WTC11 (cell line): ENCODE results near the gene FAM133A. TPM values are rescaled to one million over a fixed set of nuclear protein-coding genes. Genes with fewer than 3 reads are reported as not detected.

Source experiments
- ATAC-seq: fragments of 200-7000 bp; cut with Tn5 transposase; 2 replicates; pipeline ENCODE4 v1.10.0; 2021; ENCODE audit warnings: mild to moderate bottlenecking, moderate library complexity
- Bru-seq: library from RNA; stranded (reverse); fragments of 400-500 nt; gene quantifications from one replicate; lab custom pipeline; 2021; lab: Mats Ljungman, UMichigan
- CTCF ChIA-PET: fragments of 300-600 bp; sonication (Branson Sonifier 250); formaldehyde crosslinking; loops from one replicate; lab custom pipeline; 2021; ENCODE audit warnings: antibody characterized with exemption; lab: Charles Lee
- POLR2A ChIA-PET: fragments of 350-600 bp; sonication (Branson Sonifier 250); formaldehyde crosslinking; loops from one replicate; lab custom pipeline; 2021; ENCODE audit warnings: antibody characterized with exemption; lab: Charles Lee
- DNase-seq: peaks from one replicate; pipeline ENCODE4 v3.0.0; 2021; ENCODE audit warnings: low spot score
- H3K27ac Mint-ChIP-seq: 2 replicates; pipeline ENCODE4 v1.8.0; 2021; ENCODE audit warnings: mixed read lengths
- H3K27me3 Mint-ChIP-seq: 2 replicates; pipeline ENCODE4 v1.8.0; 2021; ENCODE audit warnings: low read depth, mild to moderate bottlenecking, moderate library complexity, mixed read lengths
- H3K36me3 Mint-ChIP-seq: 2 replicates; pipeline ENCODE4 v1.8.0; 2021; ENCODE audit warnings: mixed read lengths
- H3K4me1 Mint-ChIP-seq: 2 replicates; pipeline ENCODE4 v1.8.0; 2022; ENCODE audit warnings: mixed read lengths
- H3K4me3 Mint-ChIP-seq: 2 replicates; pipeline ENCODE4 v1.8.0; 2021; ENCODE audit warnings: mild to moderate bottlenecking, moderate library complexity, mixed read lengths
- H3K9me3 Mint-ChIP-seq: 2 replicates; pipeline ENCODE4 v1.8.0; 2021; ENCODE audit warnings: mixed read lengths
- FOXJ3 ChIP-seq: sonication (generic); formaldehyde crosslinking; IDR thresholded peaks from 2 replicates; pipeline ENCODE4 v1.9.0; 2021; ENCODE audit warnings: missing genetic modification reagents, mild to moderate bottlenecking, borderline replicate concordance
- IRF2 ChIP-seq: sonication (generic); formaldehyde crosslinking; IDR thresholded peaks from 2 replicates; pipeline ENCODE4 v1.8.0; 2022; ENCODE audit warnings: low read depth, missing genetic modification reagents, borderline replicate concordance
- NFATC4 ChIP-seq: fragments of 250-450 bp; sonication (Bioruptor Pico); IDR thresholded peaks from 2 replicates; pipeline ENCODE4 v1.9.0; 2021; ENCODE audit warnings: mild to moderate bottlenecking
- OVOL2 ChIP-seq: fragments of 250-450 bp; sonication (Bioruptor Pico); IDR thresholded peaks from 2 replicates; pipeline ENCODE4 v1.9.0; 2021; ENCODE audit warnings: mild to moderate bottlenecking, borderline replicate concordance
- SMAD3 ChIP-seq: sonication (generic); formaldehyde crosslinking; IDR thresholded peaks from 2 replicates; pipeline ENCODE4 v1.8.0; 2022; ENCODE audit warnings: missing genetic modification reagents, mild to moderate bottlenecking, borderline replicate concordance
- TCF7 ChIP-seq: sonication (generic); formaldehyde crosslinking; IDR thresholded peaks from 2 replicates; pipeline ENCODE4 v1.8.0; 2022; ENCODE audit warnings: mild to moderate bottlenecking, low read depth, missing genetic modification reagents, moderate library complexity
- ZNF219 ChIP-seq: sonication (generic); formaldehyde crosslinking; IDR thresholded peaks from 2 replicates; pipeline ENCODE4 v1.8.0; 2023; ENCODE audit warnings: missing genetic modification reagents, mild to moderate bottlenecking, borderline replicate concordance
- ZNF263 ChIP-seq: sonication (generic); formaldehyde crosslinking; IDR thresholded peaks from 2 replicates; pipeline ENCODE4 v1.8.1; 2022; ENCODE audit warnings: low read depth, mild to moderate bottlenecking, moderate library complexity, missing genetic modification reagents
- long read RNA-seq, 3 experiments: library from RNA in 1 of 3; library from capped mRNA in 1 of 3; library from polyadenylated mRNA in 1 of 3; unstranded in 2 of 3; stranded (forward) in 1 of 3; transcript quantifications; one replicate each; pipeline ENCODE4 v2.0.0, GENCODE V29; 2021
- total RNA-seq: library from RNA; stranded (reverse); gene quantifications from 3 replicates; pipeline ENCODE4 v1.2.3, GENCODE V29; 2021
- TF ChIP-seq, protein P1 (sequence below): sonication (generic); formaldehyde crosslinking; IDR thresholded peaks from 2 replicates; pipeline ENCODE4 v1.8.1; 2023; ENCODE audit warnings: mild to moderate bottlenecking, missing genetic modification reagents, borderline replicate concordance
- TF ChIP-seq, protein P2 (sequence below): sonication (generic); formaldehyde crosslinking; IDR thresholded peaks from 2 replicates; pipeline ENCODE4 v1.8.1; 2022; ENCODE audit warnings: low read depth, mild to moderate bottlenecking, moderate library complexity, missing genetic modification reagents, borderline replicate concordance
- TF ChIP-seq, protein P3 (sequence below): sonication (generic); formaldehyde crosslinking; conservative IDR thresholded peaks from 2 replicates; pipeline ENCODE4 v1.8.1; 2023; ENCODE audit warnings: mild to moderate bottlenecking, low read depth, missing genetic modification reagents, moderate library complexity
- TF ChIP-seq, protein P4 (sequence below): fragments of 250-450 bp; sonication (Bioruptor Pico); IDR thresholded peaks from 2 replicates; pipeline ENCODE4 v1.9.0; 2021; ENCODE audit warnings: moderate library complexity, mild to moderate bottlenecking, inconsistent platforms, borderline replicate concordance

The FAM133A gene
- total RNA-seq (0.16 to 0.33 TPM (median 0.30 TPM) in 3 replicates), Bru-seq, nascent RNA (percentile 27 among the genes with signal in this experiment)
- long read RNA-seq, experiment 1, partial matches to known transcripts = 1 of 4 reads
- long read RNA-seq, experiment 1, other reads (novel, unspliced or antisense) = 3 of 4 reads
- long read RNA-seq, experiment 2 = 0 reads
- long read RNA-seq, experiment 3 = 0 reads

DNA sequence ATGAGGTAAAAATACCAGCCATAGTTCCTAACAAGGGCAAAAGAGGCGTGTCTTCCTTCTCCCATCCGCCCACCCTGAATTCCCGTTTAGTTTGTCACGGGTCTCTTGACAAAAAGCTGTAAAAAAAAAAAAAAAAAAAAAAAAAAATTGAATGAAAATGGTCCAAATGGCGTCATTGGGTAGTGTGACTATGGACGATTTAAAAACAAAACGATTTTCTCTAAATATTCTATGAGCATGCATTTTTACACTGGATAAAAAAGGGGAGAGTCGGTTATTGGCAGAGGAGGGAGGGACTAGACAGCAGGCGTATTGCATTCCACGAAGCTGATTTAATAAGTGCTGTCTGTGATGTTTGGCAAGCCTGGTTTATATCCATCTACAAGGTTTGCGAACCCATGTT is at the start of gene FAM133A:
Gene FAM133A (plus strand): TSS at position 338 of the 403 bp plus-strand sequence. CDS start 35,214 bp downstream, outside the sequence.
- no peaks in the 10 kb centered on the region; the same call in 1 of the 2 replicates for H3K27me3 Mint-ChIP-seq
- no peaks in the 10 kb centered on the region for H3K9me3 Mint-ChIP-seq
- POLR2A ChIA-PET = interaction anchor here (0.6 to 0.7 kb wide), 2 partner anchors 16 to 89 kb away, joined by 3 read pairs; no protein-coding TSS in a partner anchor
- H3K27ac Mint-ChIP-seq = peak within 1 kb of the TSS; percentile 53; the same call in 1 of the 2 replicates
- H3K4me3 Mint-ChIP-seq = peak within 1 kb of the TSS; percentile 94
- TF ChIP-seq FOXJ3 (no peak), NFATC4 (CRISPR knock-in tag) (no peak)
- peaks cover 3% of the 10 kb centered on the region; the same call in 1 of the 2 replicates for H3K36me3 Mint-ChIP-seq
- no peak; the same call in 1 of the 2 replicates for ATAC-seq
- peaks cover 15% of the 10 kb centered on the region for H3K4me1 Mint-ChIP-seq
- CTCF ChIA-PET = no interaction called here
- no peak for DNase-seq

DNA sequence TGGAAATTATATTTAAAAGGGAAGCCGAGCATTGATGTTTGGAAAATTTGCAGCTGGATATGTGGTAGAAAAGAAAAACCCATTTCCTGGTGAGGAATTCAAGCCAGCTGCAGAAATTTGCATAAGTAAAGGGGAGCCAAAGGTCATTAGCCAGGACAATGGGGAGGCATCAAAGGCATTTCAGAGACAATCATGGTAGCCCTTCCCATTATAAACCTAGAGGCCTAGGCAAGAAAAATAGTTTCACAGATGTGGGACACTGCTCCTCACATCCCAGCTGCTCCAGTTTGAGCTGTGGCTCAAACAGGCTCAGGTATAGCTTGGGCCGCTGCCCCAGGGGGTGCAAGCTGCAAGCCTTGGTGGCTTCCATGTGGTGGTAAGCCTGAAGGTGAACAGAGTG is 36.4 kb upstream of the FAM133A start:
- Mint-ChIP-seq H3K4me1 (peaks cover 13% of the 10 kb centered on the region), H3K27ac (no peak overlapping the region), H3K27me3 (no peaks in the 10 kb centered on the region), H3K9me3 (peaks cover 31% of the 10 kb centered on the region), H3K36me3 (peaks cover 24% of the 10 kb centered on the region)
- CTCF ChIA-PET = no interaction called here
- POLR2A ChIA-PET = no interaction called here
- ATAC-seq (peak; percentile 75), DNase-seq (no peak)
- TF ChIP-seq, protein P1, sequence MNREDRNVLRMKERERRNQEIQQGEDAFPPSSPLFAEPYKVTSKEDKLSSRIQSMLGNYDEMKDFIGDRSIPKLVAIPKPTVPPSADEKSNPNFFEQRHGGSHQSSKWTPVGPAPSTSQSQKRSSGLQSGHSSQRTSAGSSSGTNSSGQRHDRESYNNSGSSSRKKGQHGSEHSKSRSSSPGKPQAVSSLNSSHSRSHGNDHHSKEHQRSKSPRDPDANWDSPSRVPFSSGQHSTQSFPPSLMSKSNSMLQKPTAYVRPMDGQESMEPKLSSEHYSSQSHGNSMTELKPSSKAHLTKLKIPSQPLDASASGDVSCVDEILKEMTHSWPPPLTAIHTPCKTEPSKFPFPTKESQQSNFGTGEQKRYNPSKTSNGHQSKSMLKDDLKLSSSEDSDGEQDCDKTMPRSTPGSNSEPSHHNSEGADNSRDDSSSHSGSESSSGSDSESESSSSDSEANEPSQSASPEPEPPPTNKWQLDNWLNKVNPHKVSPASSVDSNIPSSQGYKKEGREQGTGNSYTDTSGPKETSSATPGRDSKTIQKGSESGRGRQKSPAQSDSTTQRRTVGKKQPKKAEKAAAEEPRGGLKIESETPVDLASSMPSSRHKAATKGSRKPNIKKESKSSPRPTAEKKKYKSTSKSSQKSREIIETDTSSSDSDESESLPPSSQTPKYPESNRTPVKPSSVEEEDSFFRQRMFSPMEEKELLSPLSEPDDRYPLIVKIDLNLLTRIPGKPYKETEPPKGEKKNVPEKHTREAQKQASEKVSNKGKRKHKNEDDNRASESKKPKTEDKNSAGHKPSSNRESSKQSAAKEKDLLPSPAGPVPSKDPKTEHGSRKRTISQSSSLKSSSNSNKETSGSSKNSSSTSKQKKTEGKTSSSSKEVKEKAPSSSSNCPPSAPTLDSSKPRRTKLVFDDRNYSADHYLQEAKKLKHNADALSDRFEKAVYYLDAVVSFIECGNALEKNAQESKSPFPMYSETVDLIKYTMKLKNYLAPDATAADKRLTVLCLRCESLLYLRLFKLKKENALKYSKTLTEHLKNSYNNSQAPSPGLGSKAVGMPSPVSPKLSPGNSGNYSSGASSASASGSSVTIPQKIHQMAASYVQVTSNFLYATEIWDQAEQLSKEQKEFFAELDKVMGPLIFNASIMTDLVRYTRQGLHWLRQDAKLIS (CRISPR knock-in tag) = no peak
- TF ChIP-seq OVOL2 (no peak), IRF2 (no peak), SMAD3 (CRISPR knock-in tag) (no peak), ZNF219 (no peak)
- TF ChIP-seq, protein P2, sequence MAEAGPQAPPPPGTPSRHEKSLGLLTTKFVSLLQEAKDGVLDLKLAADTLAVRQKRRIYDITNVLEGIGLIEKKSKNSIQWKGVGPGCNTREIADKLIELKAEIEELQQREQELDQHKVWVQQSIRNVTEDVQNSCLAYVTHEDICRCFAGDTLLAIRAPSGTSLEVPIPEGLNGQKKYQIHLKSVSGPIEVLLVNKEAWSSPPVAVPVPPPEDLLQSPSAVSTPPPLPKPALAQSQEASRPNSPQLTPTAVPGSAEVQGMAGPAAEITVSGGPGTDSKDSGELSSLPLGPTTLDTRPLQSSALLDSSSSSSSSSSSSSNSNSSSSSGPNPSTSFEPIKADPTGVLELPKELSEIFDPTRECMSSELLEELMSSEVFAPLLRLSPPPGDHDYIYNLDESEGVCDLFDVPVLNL (CRISPR knock-in tag) = no peak
- TF ChIP-seq, protein P3, sequence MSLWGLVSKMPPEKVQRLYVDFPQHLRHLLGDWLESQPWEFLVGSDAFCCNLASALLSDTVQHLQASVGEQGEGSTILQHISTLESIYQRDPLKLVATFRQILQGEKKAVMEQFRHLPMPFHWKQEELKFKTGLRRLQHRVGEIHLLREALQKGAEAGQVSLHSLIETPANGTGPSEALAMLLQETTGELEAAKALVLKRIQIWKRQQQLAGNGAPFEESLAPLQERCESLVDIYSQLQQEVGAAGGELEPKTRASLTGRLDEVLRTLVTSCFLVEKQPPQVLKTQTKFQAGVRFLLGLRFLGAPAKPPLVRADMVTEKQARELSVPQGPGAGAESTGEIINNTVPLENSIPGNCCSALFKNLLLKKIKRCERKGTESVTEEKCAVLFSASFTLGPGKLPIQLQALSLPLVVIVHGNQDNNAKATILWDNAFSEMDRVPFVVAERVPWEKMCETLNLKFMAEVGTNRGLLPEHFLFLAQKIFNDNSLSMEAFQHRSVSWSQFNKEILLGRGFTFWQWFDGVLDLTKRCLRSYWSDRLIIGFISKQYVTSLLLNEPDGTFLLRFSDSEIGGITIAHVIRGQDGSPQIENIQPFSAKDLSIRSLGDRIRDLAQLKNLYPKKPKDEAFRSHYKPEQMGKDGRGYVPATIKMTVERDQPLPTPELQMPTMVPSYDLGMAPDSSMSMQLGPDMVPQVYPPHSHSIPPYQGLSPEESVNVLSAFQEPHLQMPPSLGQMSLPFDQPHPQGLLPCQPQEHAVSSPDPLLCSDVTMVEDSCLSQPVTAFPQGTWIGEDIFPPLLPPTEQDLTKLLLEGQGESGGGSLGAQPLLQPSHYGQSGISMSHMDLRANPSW (CRISPR knock-in tag) = no peak
- TF ChIP-seq, protein P4, sequence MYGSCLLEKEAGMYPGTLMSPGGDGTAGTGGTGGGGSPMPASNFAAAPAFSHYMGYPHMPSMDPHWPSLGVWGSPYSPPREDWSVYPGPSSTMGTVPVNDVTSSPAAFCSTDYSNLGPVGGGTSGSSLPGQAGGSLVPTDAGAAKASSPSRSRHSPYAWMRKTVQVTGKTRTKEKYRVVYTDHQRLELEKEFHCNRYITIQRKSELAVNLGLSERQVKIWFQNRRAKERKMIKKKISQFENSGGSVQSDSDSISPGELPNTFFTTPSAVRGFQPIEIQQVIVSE (CRISPR knock-in tag) = no peak
- TF ChIP-seq, all 79 proteins: peak for 0
- H3K4me3 Mint-ChIP-seq = no peak overlapping the region

DNA sequence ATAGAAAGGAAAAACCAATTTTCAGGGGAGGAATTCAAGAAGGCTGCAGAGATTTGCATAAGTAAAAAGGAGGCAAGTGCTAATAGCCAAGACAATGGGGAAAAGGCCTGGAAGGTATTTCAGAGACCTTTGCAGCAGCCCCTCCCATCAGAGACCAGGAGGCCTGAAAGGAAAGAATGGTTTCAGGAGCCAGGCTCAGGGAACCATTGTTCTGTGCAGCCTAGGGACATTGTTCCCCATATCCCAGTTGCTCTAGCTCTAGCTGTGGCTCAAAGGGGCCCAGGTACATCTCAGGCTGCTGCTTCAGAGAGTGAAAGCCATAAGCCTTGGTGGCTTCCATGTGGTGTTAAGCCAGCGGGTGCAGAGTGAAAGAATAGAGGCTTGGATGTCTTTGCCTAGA is 24.6 kb upstream of the FAM133A start:
- ATAC-seq = no peak; the same call in 1 of the 2 replicates
- H3K36me3 Mint-ChIP-seq = peaks cover 49% of the 10 kb centered on the region
- H3K27ac Mint-ChIP-seq = no peak overlapping the region
- H3K4me3 Mint-ChIP-seq = no peak overlapping the region
- DNase-seq = no peak
- no peaks in the 10 kb centered on the region for H3K4me1 Mint-ChIP-seq
- TF ChIP-seq TCF7 (CRISPR knock-in tag) (no peak), ZNF263 (CRISPR knock-in tag) (no peak)
- TF ChIP-seq, all 79 proteins: peak for 0
- ChIA-PET CTCF (no interaction called here), POLR2A (no interaction called here)
- peaks cover 3% of the 10 kb centered on the region; the same call in 1 of the 2 replicates for H3K27me3 Mint-ChIP-seq
- peaks cover 55% of the 10 kb centered on the region for H3K9me3 Mint-ChIP-seq
